BLaER1 (cell line): Measurements from ENCODE around the gene ZNF223.

Experiments used
- H3K27ac ChIP-seq: shearing (Covaris generic); formaldehyde crosslinking; 2 replicates; pipeline ENCODE4 v1.8.1; 2022
- H3K27me3 ChIP-seq: shearing (Covaris generic); formaldehyde crosslinking; 2 replicates; pipeline ENCODE4 v1.8.1; 2022
- H3K36me3 ChIP-seq: shearing (Covaris generic); formaldehyde crosslinking; 2 replicates; pipeline ENCODE4 v1.8.1; 2022
- H3K4me1 ChIP-seq: shearing (Covaris generic); formaldehyde crosslinking; 2 replicates; pipeline ENCODE4 v1.8.1; 2022
- H3K4me2 ChIP-seq: shearing (Covaris generic); formaldehyde crosslinking; 2 replicates; pipeline ENCODE4 v1.8.1; 2022
- H3K4me3 ChIP-seq: shearing (Covaris generic); formaldehyde crosslinking; 2 replicates; pipeline ENCODE4 v1.8.1; 2022
- H3K9ac ChIP-seq: shearing (Covaris generic); formaldehyde crosslinking; 2 replicates; pipeline ENCODE4 v1.8.1; 2022
- H3K9me3 ChIP-seq: shearing (Covaris generic); formaldehyde crosslinking; 2 replicates; pipeline ENCODE4 v1.8.1; 2022
- H4K20me1 ChIP-seq: shearing (Covaris generic); formaldehyde crosslinking; 2 replicates; pipeline ENCODE4 v1.8.1; 2022
- Cebpa-rat ChIP-seq: shearing (Covaris generic); IDR thresholded peaks from 2 replicates; pipeline ENCODE4 v1.8.1; 2022

Gene ZNF223

DNA sequence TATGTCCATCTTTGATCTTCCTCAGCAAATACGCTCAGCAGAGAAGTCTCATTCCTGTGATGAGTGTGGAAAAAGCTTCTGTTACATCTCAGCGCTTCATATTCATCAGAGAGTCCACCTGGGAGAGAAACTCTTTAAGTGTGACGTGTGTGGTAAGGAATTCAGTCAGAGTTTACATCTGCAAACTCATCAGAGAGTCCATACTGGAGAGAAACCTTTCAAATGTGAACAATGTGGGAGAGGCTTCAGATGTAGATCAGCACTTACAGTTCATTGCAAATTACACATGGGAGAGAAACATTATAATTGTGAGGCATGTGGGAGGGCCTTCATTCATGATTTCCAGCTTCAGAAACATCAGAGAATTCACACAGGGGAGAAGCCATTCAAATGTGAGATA, 14.5 kb downstream of the ZNF223 start:
- Histone ChIP-seq H3K4me3 (peak overlapping the region; percentile 34; the same call in 1 of the 2 replicates), H3K27me3 (no peaks in the 10 kb centered on the region), H3K9ac (no peak overlapping the region), H3K27ac (no peak overlapping the region), H3K4me2 (no peak overlapping the region), H3K4me1 (peaks cover 3% of the 10 kb centered on the region), H4K20me1 (no peaks in the 10 kb centered on the region), H3K9me3 (peaks cover 80% of the 10 kb centered on the region), H3K36me3 (peaks cover 65% of the 10 kb centered on the region)
- TF ChIP-seq Cebpa-rat = no peak

DNA sequence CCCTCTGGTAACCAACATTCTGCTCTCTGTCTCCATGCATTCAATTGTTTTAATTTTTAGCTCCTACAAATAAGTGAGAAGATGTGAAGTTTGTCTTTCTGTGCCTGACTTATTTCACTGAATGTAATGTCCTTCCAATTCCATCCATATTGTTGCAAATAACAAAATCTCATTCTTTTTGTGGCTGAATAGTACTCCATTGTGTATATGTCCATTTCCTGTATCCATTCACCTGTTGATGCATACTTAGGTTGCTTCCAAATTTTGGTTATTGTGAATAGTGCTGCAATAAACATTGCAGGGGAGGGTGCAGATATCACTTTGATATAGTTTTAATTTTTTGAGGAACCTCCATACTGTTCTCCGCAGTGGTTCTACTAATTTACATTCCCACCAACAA, 17.6 kb downstream of the ZNF223 start:
- Histone ChIP-seq H3K36me3 (peaks cover 35% of the 10 kb centered on the region), H3K9ac (no peak overlapping the region), H3K9me3 (peaks cover 69% of the 10 kb centered on the region), H3K27ac (no peak overlapping the region), H3K4me1 (peaks cover 18% of the 10 kb centered on the region), H3K27me3 (no peaks in the 10 kb centered on the region), H3K4me2 (no peak overlapping the region), H4K20me1 (no peaks in the 10 kb centered on the region), H3K4me3 (no peak overlapping the region)
- no peak for TF ChIP-seq Cebpa-rat

DNA sequence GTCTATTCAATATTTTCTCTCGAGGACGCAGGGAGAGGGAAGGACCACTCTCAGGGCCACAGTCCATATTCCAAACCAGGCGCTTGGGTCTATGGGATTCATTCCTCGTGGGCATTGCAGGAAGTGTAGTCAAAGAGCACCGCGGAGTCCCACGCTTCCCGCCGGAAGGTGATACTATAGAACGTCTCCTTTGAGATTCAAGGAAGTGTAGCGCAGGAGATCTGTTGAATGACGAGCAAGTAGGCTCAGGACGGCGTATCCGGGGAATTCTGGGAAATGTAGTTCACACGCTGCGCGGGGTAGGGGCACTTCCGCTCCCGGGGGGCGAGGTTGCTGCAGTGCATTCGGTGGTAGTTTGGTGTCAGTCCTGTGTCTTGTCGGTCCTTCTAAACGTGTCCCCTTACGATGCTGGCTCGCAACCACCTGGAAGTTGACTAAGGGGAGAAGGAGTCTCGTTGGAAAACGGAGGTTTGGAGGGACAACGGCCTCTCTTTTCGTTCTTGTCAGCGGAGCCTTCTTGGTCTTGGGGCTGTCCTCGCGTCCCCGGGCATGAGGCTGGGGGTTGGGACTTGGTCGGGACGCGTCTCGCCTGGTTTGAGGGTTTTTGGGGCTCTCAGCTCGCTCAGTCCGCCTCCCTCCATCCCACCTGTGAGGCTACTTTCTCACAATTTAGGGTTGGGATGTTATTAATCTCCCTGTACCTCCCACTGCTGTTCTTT, 20.1 kb downstream of the ZNF223 start, which contains the start of gene ZNF284:
ZNF284 (plus strand) TSS at position 336 of the 719 bp plus-strand sequence. CDS start 4,231 bp downstream, outside the sequence.
- Histone ChIP-seq H3K4me1 (peaks cover 18% of the 10 kb centered on the region), H3K4me2 (peak within 1 kb of the TSS; percentile 95), H3K36me3 (peaks cover 25% of the 10 kb centered on the region), H3K9me3 (peaks cover 44% of the 10 kb centered on the region), H3K4me3 (peak within 1 kb of the TSS; percentile 73), H3K27me3 (no peaks in the 10 kb centered on the region), H3K9ac (peak within 1 kb of the TSS; percentile 61), H3K27ac (peak within 1 kb of the TSS; percentile 74), H4K20me1 (no peaks in the 10 kb centered on the region)
- TF ChIP-seq Cebpa-rat = no peak

DNA sequence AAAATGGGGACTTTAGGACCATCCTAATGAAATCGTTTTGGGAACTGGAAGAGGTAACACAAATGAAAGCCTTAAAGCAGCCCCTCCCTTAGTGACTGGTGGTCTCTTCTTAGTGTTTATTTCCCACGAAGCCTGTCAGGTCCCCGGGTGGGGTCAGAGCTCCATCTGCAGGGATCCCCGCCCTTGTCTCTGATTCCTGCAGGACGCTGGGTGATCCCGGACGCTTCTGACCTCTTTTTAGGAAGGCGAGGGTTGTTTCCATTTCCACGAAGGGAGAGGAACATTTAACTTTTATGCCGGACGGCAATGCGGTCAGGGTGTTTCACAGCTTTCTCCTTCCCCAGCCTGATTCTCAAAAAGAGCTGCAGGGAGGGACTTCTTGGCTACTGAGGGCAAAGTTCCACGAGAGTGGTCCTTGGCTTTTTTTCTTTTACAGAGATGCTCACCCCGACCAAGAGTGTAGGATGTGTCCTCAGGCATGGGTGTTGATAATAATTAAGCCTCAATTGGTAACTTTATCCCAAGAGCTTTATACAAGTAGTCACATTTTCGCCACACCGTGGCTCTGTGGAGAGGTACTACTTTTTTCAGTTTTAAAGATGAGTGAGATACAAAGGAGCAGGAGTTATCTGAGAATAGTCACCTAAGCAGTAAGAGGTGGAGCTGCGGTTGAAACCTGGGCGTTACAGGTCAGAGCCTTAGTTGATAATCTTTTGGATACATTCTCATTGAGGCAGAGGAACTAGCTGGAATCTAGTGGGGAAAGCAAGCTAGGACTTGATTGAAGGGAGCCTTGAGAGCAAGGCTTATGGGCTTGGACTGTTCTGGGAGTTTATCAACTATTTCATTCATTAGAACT, 20.9 kb downstream of the ZNF223 start:
- Histone ChIP-seq H3K4me1 (peaks cover 18% of the 10 kb centered on the region), H3K27ac (peak overlapping the region; percentile 32; the same call in 1 of the 2 replicates), H3K36me3 (peaks cover 25% of the 10 kb centered on the region), H3K9me3 (peaks cover 36% of the 10 kb centered on the region), H3K27me3 (no peaks in the 10 kb centered on the region), H3K9ac (peak overlapping the region; percentile 61), H3K4me3 (peak overlapping the region; percentile 73), H3K4me2 (peak overlapping the region; percentile 95), H4K20me1 (no peaks in the 10 kb centered on the region)
- no peak for TF ChIP-seq Cebpa-rat

DNA sequence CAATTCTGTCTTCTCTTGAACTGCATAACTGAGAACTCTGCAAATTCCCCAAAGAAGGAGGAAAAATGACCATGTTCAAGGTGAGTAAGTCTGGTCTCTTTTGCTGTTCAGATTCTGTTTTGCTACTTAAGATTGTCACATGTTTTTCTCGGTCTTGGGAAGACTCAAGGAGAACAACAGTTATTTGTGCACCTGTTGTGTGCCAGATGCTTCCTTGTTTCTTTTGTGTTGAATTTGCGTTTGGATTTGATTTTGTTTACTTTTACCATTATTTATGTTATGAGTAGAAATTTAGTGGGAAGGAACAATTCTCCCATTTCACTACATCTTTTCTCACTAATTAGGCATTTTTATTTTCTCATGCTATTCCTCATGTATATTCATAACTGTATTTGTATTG, 24.5 kb downstream of the ZNF223 start:
- H4K20me1 ChIP-seq = no peaks in the 10 kb centered on the region
- no peaks in the 10 kb centered on the region for H3K27me3 ChIP-seq
- H3K4me2 ChIP-seq = no peak overlapping the region
- no peak overlapping the region for H3K27ac ChIP-seq
- peaks cover 49% of the 10 kb centered on the region for H3K36me3 ChIP-seq
- peaks cover 2% of the 10 kb centered on the region; the same call in 1 of the 2 replicates for H3K9me3 ChIP-seq
- H3K4me3 ChIP-seq = no peak overlapping the region
- H3K4me1 ChIP-seq = peaks cover 15% of the 10 kb centered on the region
- TF ChIP-seq Cebpa-rat = no peak
- H3K9ac ChIP-seq = no peak overlapping the region

DNA sequence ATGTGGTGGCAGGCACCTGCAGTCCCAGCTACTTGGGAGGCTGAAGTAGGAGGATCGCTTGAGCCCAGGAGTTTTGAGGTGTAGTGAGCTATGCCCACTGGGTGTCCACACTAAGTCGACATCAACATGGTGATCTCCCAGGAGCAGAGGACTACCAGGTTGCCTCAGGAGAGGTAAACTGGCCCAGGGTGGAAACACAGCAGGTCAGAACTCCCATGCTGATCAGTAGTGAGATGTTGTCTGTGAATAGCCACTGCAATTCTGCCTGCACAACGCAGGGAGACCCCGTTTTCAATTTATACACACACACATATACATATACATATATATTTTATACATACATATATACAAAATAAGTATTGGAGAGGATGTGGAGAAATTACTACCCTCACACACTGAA, 40.3 kb downstream of the ZNF223 start:
- peaks cover 11% of the 10 kb centered on the region for H4K20me1 ChIP-seq
- H3K27me3 ChIP-seq = no peaks in the 10 kb centered on the region
- TF ChIP-seq Cebpa-rat = no peak

DNA sequence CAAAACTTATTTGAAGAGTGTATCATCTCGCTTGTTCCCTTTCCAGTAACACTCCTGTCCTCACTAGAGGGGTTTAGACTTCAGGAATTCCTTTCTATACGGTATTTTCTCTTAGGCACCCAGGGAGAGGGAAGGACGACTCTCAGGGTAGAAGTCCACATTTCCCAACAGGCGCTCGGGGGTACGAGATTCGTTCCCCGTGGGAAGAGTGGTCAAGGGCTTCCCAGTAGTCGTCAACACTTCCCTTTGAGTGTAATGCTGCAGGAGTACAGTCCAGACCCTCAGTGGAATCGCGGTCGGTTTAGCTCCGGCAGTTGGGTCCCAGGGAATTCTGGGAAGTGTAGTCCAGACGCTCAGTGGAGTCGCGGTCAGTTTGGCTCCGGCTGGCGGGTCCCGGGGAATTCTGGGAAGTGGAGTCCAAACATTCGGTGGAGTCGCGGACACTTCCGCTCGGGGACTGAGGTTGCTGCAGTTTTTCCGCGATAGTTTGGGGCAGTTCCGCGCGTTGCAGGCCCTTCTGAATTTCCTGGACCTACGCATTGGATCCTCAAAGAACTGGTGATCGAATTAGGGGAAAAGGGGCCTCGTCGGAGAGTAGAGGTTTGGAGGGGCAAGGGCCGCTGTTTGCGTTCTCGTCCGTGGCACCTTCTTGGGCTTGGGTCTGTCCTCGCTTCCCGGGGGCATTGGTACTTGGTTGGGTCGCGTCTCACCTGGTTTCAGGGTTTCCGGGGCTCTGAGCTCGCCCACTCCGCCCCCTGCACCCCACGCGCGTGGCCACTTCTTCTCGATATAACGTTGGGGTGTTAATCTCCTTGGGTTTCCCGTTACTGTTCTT, 42.3 kb downstream of the ZNF223 start, which contains the start of gene ZNF224:
ZNF224 (plus strand) TSS at position 431 of the 835 bp plus-strand sequence. CDS start 3,513 bp downstream, outside the sequence.
- no peaks in the 10 kb centered on the region for H3K27me3 ChIP-seq
- peak within 1 kb of the TSS; percentile 84 for H3K4me3 ChIP-seq
- H4K20me1 ChIP-seq = peaks cover 11% of the 10 kb centered on the region
- peaks cover 30% of the 10 kb centered on the region for H3K36me3 ChIP-seq
- no peaks in the 10 kb centered on the region for H3K9me3 ChIP-seq
- peak within 1 kb of the TSS; percentile 77 for H3K4me2 ChIP-seq
- peak within 1 kb of the TSS; percentile 86 for H3K9ac ChIP-seq
- peak within 1 kb of the TSS; percentile 77 for H3K27ac ChIP-seq
- no peak for TF ChIP-seq Cebpa-rat
- H3K4me1 ChIP-seq = peaks cover 11% of the 10 kb centered on the region

More for the DNA sequence above, 40.3 kb downstream of the ZNF223 start:
- Histone ChIP-seq H3K36me3 (peaks cover 27% of the 10 kb centered on the region), H3K27ac (no peak overlapping the region), H3K4me3 (no peak overlapping the region), H3K4me1 (peaks cover 11% of the 10 kb centered on the region), H3K4me2 (no peak overlapping the region), H3K9ac (no peak overlapping the region), H3K9me3 (no peaks in the 10 kb centered on the region)

DNA sequence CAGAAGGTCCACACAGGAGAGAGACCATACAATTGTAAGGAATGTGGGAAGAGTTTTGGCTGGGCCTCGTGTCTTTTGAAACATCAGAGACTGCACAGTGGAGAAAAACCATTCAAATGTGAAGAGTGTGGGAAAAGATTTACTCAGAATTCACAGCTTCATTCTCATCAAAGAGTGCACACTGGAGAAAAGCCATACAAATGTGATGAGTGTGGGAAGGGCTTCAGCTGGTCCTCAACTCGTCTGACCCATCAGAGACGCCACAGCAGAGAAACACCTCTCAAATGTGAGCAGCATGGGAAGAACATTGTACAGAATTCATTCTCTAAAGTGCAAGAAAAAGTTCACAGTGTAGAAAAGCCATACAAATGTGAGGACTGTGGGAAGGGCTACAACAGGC, 55.9 kb downstream of the ZNF223 start:
- Histone ChIP-seq H3K4me2 (no peak overlapping the region), H3K27me3 (no peaks in the 10 kb centered on the region), H3K4me3 (peak overlapping the region; percentile 39; the same call in 1 of the 2 replicates), H4K20me1 (no peaks in the 10 kb centered on the region), H3K9ac (no peak overlapping the region), H3K9me3 (peaks cover 65% of the 10 kb centered on the region), H3K4me1 (peaks cover 12% of the 10 kb centered on the region), H3K36me3 (peaks cover 76% of the 10 kb centered on the region), H3K27ac (no peak overlapping the region)
- no peak for TF ChIP-seq Cebpa-rat

DNA sequence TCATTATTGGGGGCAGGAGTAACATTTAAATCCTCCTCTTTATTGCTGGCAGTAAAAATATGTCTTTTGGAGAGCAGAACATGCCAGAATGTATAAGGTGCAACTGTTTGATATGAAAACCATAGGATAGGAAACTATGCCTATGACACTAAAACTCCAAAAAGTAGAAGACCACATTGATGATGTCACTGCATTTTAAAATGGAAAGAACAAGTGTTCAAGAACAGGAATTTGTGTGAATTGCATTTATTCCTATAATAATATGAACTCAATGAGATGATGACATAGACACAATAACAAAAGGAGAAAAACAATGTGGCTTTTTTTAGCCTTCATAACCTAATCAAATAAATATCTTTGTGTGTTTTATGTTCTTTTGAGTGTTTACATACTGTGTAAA, 57.6 kb downstream of the ZNF223 start:
- Histone ChIP-seq H3K27ac (no peak overlapping the region), H3K9ac (no peak overlapping the region), H3K4me3 (no peak overlapping the region), H4K20me1 (no peaks in the 10 kb centered on the region), H3K27me3 (no peaks in the 10 kb centered on the region), H3K4me1 (peaks cover 19% of the 10 kb centered on the region), H3K9me3 (peaks cover 55% of the 10 kb centered on the region), H3K36me3 (peaks cover 59% of the 10 kb centered on the region), H3K4me2 (no peak overlapping the region)
- TF ChIP-seq Cebpa-rat = no peak
